GM23338 (cell line): ENCODE results near the gene AKAP13. TPM values are rescaled to one million over a fixed set of nuclear protein-coding genes. Genes with fewer than 3 reads are reported as not detected.

Source experiments
- ATAC-seq: fragments of 200-7000 bp; cut with Tn5 transposase; 3 replicates; pipeline ENCODE4 v1.9.1; 2020
- DNase-seq: peaks from one replicate; pipeline ENCODE4 v3.0.0-alpha.2; 2015; ENCODE audit warnings: low spot score
- H2AFZ ChIP-seq: fragments of 200-600 bp; sonication (generic); 2 replicates; pipeline ENCODE4 v1.8.0; 2016; ENCODE audit warnings: antibody characterized with exemption, mild to moderate bottlenecking, moderate library complexity
- H3F3A ChIP-seq: fragments of 200-600 bp; sonication (generic); replicated peaks from 2 replicates; pipeline ENCODE4 v1.8.0; 2017; ENCODE audit warnings: antibody characterized with exemption, mixed run types, low read depth
- H3K27ac ChIP-seq: fragments of 200-600 bp; sonication (generic); 2 replicates; pipeline ENCODE4 v1.6.1; 2016; ENCODE audit warnings: low read depth
- H3K27me3 ChIP-seq: fragments of 200-600 bp; sonication (generic); 2 replicates; pipeline ENCODE4 v1.8.0; 2016; ENCODE audit warnings: mild to moderate bottlenecking, mixed run types, moderate library complexity; ENCODE audit not compliant: insufficient read depth
- H3K36me3 ChIP-seq: fragments of 200-600 bp; sonication (generic); 2 replicates; pipeline ENCODE4 v1.8.0; 2016; ENCODE audit warnings: mild to moderate bottlenecking; ENCODE audit not compliant: insufficient read depth
- H3K4me1 ChIP-seq: fragments of 200-600 bp; sonication (generic); 2 replicates; pipeline ENCODE4 v1.8.0; 2016; ENCODE audit warnings: mild to moderate bottlenecking, moderate library complexity; ENCODE audit not compliant: insufficient read depth
- H3K4me2 ChIP-seq: fragments of 200-600 bp; sonication (generic); 2 replicates; pipeline ENCODE4 v1.7.1; 2017; ENCODE audit warnings: mixed run types
- H3K4me3 ChIP-seq: fragments of 200-600 bp; sonication (generic); 2 replicates; pipeline ENCODE4 v1.6.1; 2016; ENCODE audit warnings: mixed run types
- H3K79me2 ChIP-seq: fragments of 200-600 bp; sonication (generic); replicated peaks from 2 replicates; pipeline ENCODE4 v1.8.0; 2017; ENCODE audit warnings: mild to moderate bottlenecking; ENCODE audit not compliant: insufficient read depth
- H3K9me2 ChIP-seq: fragments of 200-600 bp; sonication (generic); 2 replicates; pipeline ENCODE4 v1.8.0; 2017; ENCODE audit not compliant: insufficient read depth
- H4K20me1 ChIP-seq: fragments of 200-600 bp; sonication (generic); replicated peaks from 2 replicates; pipeline ENCODE4 v1.8.0; 2017; ENCODE audit warnings: mild to moderate bottlenecking; ENCODE audit not compliant: insufficient read depth
- H3K27ac Mint-ChIP-seq: 2 replicates; pipeline ENCODE4 v1.8.0; 2020; ENCODE audit warnings: inconsistent platforms, mild to moderate bottlenecking, moderate library complexity, mixed read lengths
- H3K27me3 Mint-ChIP-seq: 3 replicates; pipeline ENCODE4 v1.8.0; 2022; ENCODE audit warnings: low read depth, mild to moderate bottlenecking, moderate library complexity, mixed read lengths, inconsistent platforms; ENCODE audit not compliant: insufficient read depth, poor library complexity
- H3K36me3 Mint-ChIP-seq: 3 replicates; pipeline ENCODE4 v1.8.0; 2021; ENCODE audit warnings: low read depth, mild to moderate bottlenecking, inconsistent platforms, moderate library complexity, mixed read lengths
- H3K4me1 Mint-ChIP-seq: 3 replicates; pipeline ENCODE4 v1.8.0; 2020; ENCODE audit warnings: mild to moderate bottlenecking, inconsistent platforms, mixed read lengths
- H3K4me3 Mint-ChIP-seq: 3 replicates; pipeline ENCODE4 v1.8.0; 2021; ENCODE audit warnings: moderate library complexity, mild to moderate bottlenecking, inconsistent platforms, mixed read lengths
- H3K9me3 Mint-ChIP-seq: 3 replicates; pipeline ENCODE4 v1.8.0; 2020; ENCODE audit warnings: moderate library complexity, mild to moderate bottlenecking, inconsistent platforms, mixed read lengths
- CREB1 ChIP-seq: fragments of 250-450 bp; sonication (Bioruptor Pico); IDR thresholded peaks from 2 replicates; pipeline ENCODE4 v1.5.0; 2020; ENCODE audit warnings: low read depth, mild to moderate bottlenecking, moderate library complexity
- EZH2 ChIP-seq: fragments of 200-600 bp; sonication (generic); IDR thresholded peaks from one replicate; pipeline ENCODE4 v1.8.0; 2017; ENCODE audit warnings: antibody characterized with exemption, mild to moderate bottlenecking, low read depth; ENCODE audit not compliant: unreplicated experiment
- EZH2phosphoT487 ChIP-seq: fragments of 200-600 bp; sonication (generic); IDR thresholded peaks from one replicate; pipeline ENCODE4 v1.8.1; 2018; ENCODE audit warnings: antibody characterized with exemption; ENCODE audit not compliant: unreplicated experiment
- JUNB ChIP-seq: IDR thresholded peaks from one replicate; pipeline ENCODE4 v1.6.1; 2016; ENCODE audit warnings: antibody characterized with exemption; ENCODE audit not compliant: unreplicated experiment
- NANOG ChIP-seq: IDR thresholded peaks from 2 replicates; pipeline ENCODE4 v1.6.1; 2016; ENCODE audit warnings: antibody characterized with exemption, borderline replicate concordance
- POLR2AphosphoS5 ChIP-seq: IDR thresholded peaks from 2 replicates; pipeline ENCODE4 v1.6.1; 2016; ENCODE audit warnings: antibody characterized with exemption, low read depth
- REST ChIP-seq: IDR thresholded peaks from one replicate; pipeline ENCODE4 v1.6.1; 2018; ENCODE audit warnings: antibody characterized with exemption; ENCODE audit not compliant: unreplicated experiment
- STAT1 ChIP-seq: IDR thresholded peaks from one replicate; pipeline ENCODE4 v1.6.1; 2016; ENCODE audit warnings: antibody characterized with exemption; ENCODE audit not compliant: unreplicated experiment
- ZNF114 ChIP-seq: fragments of 250-450 bp; sonication (Bioruptor Pico); IDR thresholded peaks from 2 replicates; pipeline ENCODE4 v1.5.0; 2020; ENCODE audit warnings: mild to moderate bottlenecking, moderate library complexity
- ZNF331 ChIP-seq: fragments of 250-450 bp; sonication (Bioruptor Pico); IDR thresholded peaks from 2 replicates; pipeline ENCODE4 v1.5.0; 2020; ENCODE audit warnings: low read depth, mild to moderate bottlenecking, moderate library complexity
- polyA plus RNA-seq: library from polyadenylated mRNA; unstranded; fragments of >200 nt; fragmentation: Nextera tagmentation; extraction: Ambion mirVana; gene quantifications from 2 replicates; pipeline ENCODE4 v1.2.1, GENCODE V29; 2016
- total RNA-seq: library from RNA; depleted of rRNA; stranded (reverse); fragments of >200 nt; shearing (Covaris generic); gene quantifications from 2 replicates; pipeline ENCODE4 v1.2.3, GENCODE V29; 2014
- TF ChIP-seq, protein P1 (sequence below): IDR thresholded peaks from 2 replicates; pipeline ENCODE4 v1.6.1; 2016; ENCODE audit warnings: antibody characterized with exemption
- TF ChIP-seq, protein P2 (sequence below), 2 experiments: fragments of 200-600 bp in 1 of 2; sonication (generic) in 1 of 2; conservative IDR thresholded peaks; 2 replicates each; pipeline versions ENCODE4 v1.5.1 to v1.6.1; 2016 to 2017; ENCODE audit warnings: antibody characterized with exemption in 2 of 2, low read depth in 2 of 2, mild to moderate bottlenecking in 2 of 2, moderate library complexity in 1 of 2

Gene AKAP13
- total and polyA plus RNA-seq, 2 experiments from 2014 or later, result 46.2 to 60.7 TPM

GRCh38 chr15:85763157-85763556 is 382.8 kb downstream of the AKAP13 start (continued):
- no peak for TF ChIP-seq POLR2AphosphoS5
- TF ChIP-seq, protein P1, sequence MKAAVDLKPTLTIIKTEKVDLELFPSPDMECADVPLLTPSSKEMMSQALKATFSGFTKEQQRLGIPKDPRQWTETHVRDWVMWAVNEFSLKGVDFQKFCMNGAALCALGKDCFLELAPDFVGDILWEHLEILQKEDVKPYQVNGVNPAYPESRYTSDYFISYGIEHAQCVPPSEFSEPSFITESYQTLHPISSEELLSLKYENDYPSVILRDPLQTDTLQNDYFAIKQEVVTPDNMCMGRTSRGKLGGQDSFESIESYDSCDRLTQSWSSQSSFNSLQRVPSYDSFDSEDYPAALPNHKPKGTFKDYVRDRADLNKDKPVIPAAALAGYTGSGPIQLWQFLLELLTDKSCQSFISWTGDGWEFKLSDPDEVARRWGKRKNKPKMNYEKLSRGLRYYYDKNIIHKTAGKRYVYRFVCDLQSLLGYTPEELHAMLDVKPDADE, result no peak
- TF ChIP-seq EZH2, result no peak
- TF ChIP-seq NANOG, result no peak
- no peak for TF ChIP-seq ZNF331 (CRISPR knock-in tag)
- TF ChIP-seq, protein P2, sequence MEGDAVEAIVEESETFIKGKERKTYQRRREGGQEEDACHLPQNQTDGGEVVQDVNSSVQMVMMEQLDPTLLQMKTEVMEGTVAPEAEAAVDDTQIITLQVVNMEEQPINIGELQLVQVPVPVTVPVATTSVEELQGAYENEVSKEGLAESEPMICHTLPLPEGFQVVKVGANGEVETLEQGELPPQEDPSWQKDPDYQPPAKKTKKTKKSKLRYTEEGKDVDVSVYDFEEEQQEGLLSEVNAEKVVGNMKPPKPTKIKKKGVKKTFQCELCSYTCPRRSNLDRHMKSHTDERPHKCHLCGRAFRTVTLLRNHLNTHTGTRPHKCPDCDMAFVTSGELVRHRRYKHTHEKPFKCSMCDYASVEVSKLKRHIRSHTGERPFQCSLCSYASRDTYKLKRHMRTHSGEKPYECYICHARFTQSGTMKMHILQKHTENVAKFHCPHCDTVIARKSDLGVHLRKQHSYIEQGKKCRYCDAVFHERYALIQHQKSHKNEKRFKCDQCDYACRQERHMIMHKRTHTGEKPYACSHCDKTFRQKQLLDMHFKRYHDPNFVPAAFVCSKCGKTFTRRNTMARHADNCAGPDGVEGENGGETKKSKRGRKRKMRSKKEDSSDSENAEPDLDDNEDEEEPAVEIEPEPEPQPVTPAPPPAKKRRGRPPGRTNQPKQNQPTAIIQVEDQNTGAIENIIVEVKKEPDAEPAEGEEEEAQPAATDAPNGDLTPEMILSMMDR (conservative IDR thresholded peaks at IDR 0.05; ENCODE audit: low read depth in 2 of 2), result no peak
- no peak for TF ChIP-seq CREB1 (CRISPR knock-in tag)
- no peak for TF ChIP-seq JUNB
- no peak for TF ChIP-seq STAT1
- TF ChIP-seq EZH2phosphoT487, result no peak

DNA sequence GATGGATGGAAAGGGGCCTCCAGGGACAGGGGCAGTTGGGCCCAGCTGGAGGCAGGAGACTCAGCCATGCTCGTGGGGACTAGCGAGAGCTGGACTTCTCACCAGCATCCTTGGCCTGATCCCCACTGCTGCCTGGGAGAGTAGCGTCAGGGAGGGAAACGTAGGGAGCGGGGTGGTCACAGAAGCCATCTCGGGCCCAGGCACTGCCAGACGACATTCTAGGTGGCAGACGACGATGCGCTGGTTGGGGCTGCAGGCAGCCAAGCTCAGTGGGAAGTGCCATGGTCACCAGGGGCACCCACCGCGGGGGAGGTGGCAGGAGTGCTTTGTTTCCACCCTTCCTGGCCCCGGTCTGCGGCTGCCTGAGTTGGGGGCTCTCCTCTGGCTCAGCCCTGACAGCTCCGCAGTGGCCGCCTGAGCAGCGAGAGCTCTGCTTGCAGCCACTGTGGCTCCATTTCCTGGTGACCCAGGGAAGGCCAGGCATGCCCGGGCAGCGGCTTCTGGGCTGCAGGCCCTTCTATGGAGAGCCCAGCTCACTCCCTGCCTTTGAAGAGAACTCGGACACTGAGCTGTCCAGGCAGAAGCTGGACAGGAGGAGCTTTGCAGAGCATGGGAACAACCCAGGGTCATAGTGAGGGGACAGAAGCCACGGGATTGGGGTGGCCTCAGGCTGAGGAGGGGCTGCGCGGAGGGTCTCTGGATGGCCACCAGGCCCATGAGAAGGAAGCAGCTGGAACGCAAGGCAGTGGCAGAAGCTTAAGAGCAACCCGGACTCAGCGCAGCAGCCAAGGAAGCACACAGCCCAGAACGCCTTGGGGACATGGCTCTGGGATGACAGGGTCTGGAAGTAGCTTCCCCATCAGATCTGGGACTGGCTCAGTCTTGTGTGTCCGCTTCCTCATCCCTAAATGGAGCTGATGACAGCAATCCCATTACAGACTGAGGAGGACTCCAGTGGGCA is 383.6 kb downstream of the AKAP13 start:
- Histone ChIP-seq H3K27me3 (no peaks in the 10 kb centered on the region), H4K20me1 (no peaks in the 10 kb centered on the region), H3K36me3 (no peaks in the 10 kb centered on the region), H3K79me2 (peaks cover 41% of the 10 kb centered on the region), H3K4me1 (no peaks in the 10 kb centered on the region), H2AFZ (no peak overlapping the region), H3K4me3 (no peak overlapping the region), H3K4me2 (no peak overlapping the region), H3F3A (no peaks in the 10 kb centered on the region), H3K9me2 (no peaks in the 10 kb centered on the region), H3K27ac (no peak overlapping the region)
- Mint-ChIP-seq H3K9me3 (no peaks in the 10 kb centered on the region), H3K36me3 (peaks cover 22% of the 10 kb centered on the region), H3K4me1 (peaks cover 26% of the 10 kb centered on the region), H3K27ac (peak overlapping the region; percentile 90), H3K27me3 (peaks cover 4% of the 10 kb centered on the region), H3K4me3 (no peak overlapping the region)
- DNase-seq, result no peak
- ATAC-seq, result no peak
- TF ChIP-seq EZH2 (no peak), NANOG (no peak), CREB1 (CRISPR knock-in tag) (no peak), REST (no peak), ZNF114 (CRISPR knock-in tag) (no peak), STAT1 (no peak), EZH2phosphoT487 (no peak), ZNF331 (CRISPR knock-in tag) (no peak), JUNB (no peak)
- TF ChIP-seq, protein P2 (conservative IDR thresholded peaks at IDR 0.05; ENCODE audit: low read depth in 2 of 2), result no peak
- TF ChIP-seq, protein P1, result no peak
